Lung (tissue), 16 donors: ENCODE measurements around the gene ONECUT3. TPM values are rescaled to one million over a fixed set of nuclear protein-coding genes. Genes with fewer than 3 reads are reported as not detected.
"Not testable (repeated sequence)": the region's sequence is repeated elsewhere in the genome, so short reads cannot be mapped to it uniquely, and the experiment has no call there.

Experiments used
- ATAC-seq: fragments of 200-7000 bp; cut with Tn5 transposase; one replicate; pipeline ENCODE4 v1.9.1; 2020; ENCODE audit warnings: moderate number of reproducible peaks; ENCODE audit not compliant: insufficient read depth, low FRiP score
- DNase-seq, 3 donors: peaks; one replicate each; pipeline ENCODE4 v3.0.0-alpha.2; 2013 to 2017
- H3K27ac ChIP-seq, 2 donors: one replicate each; pipeline ENCODE4 v1.5.1; 2013; ENCODE audit warnings: mild to moderate bottlenecking in 2 of 2, moderate library complexity in 2 of 2, control low read depth in 1 of 2, inconsistent platforms in 1 of 2, low read depth in 1 of 2, low read length in 1 of 2
- H3K27me3 ChIP-seq, 3 donors: one replicate each; pipeline ENCODE4 v1.5.1; 2013; ENCODE audit warnings: low read length in 2 of 3; ENCODE audit not compliant: control insufficient read depth in 3 of 3, insufficient read depth in 3 of 3
- H3K36me3 ChIP-seq, 4 donors: one replicate each; pipeline ENCODE4 v1.5.1; 2013; ENCODE audit warnings: low read length in 4 of 4, mild to moderate bottlenecking in 1 of 4, moderate library complexity in 1 of 4; ENCODE audit not compliant: control insufficient read depth in 4 of 4, insufficient read depth in 4 of 4
- H3K4me1 ChIP-seq, 5 donors: one replicate each; pipeline ENCODE4 v1.5.1; 2013; ENCODE audit warnings: low read length in 5 of 5, mild to moderate bottlenecking in 2 of 5, moderate library complexity in 1 of 5; ENCODE audit not compliant: control insufficient read depth in 5 of 5, insufficient read depth in 5 of 5
- H3K4me3 ChIP-seq: one replicate; pipeline ENCODE4 v1.5.1; 2013; ENCODE audit warnings: mild to moderate bottlenecking, control low read depth, moderate library complexity
- H3K9ac ChIP-seq, 2 donors: one replicate each; pipeline ENCODE4 v1.5.1; 2013; ENCODE audit warnings: low read length in 2 of 2, control low read depth in 1 of 2; ENCODE audit not compliant: insufficient read depth in 1 of 2
- H3K9me3 ChIP-seq, 4 donors: one replicate each; pipeline ENCODE4 v1.5.1; 2013; ENCODE audit warnings: low read length in 3 of 4, mild to moderate bottlenecking in 1 of 4, moderate library complexity in 1 of 4; ENCODE audit not compliant: control insufficient read depth in 4 of 4, insufficient read depth in 3 of 4
- CTCF ChIP-seq: IDR thresholded peaks from 2 replicates; pipeline ENCODE4 v1.5.1; 2012; ENCODE audit warnings: mild to moderate bottlenecking; ENCODE audit errors: control extremely low read depth, extremely low read depth
- WGBS, 2 donors: extraction: QIAGEN DNeasy Blood & Tissue Kit; methylation state at CpG; one replicate each; pipeline ENCODE4 v1.1.7; 2013; 5-methylcytosine and 5-hydroxymethylcytosine counted together
- long read RNA-seq, 5 donors: transcript quantifications; one replicate each; lab custom pipeline, GENCODE V29; 2026
- polyA plus RNA-seq, 2 donors: library from polyadenylated mRNA; stranded (reverse); fragments of 200-250 nt; gene quantifications; one replicate each; pipeline ENCODE4 v1.2.1, GENCODE V29; 2013
- total RNA-seq, 2 donors: library from RNA; depleted of rRNA in 1 of 2; stranded (reverse); fragments of >200 nt in 1 of 2; gene quantifications; one replicate each; pipeline ENCODE4 v1.2.1, GENCODE V29; 2014 to 2021
- donor health status: control.
- donor health status: control.
- donor health status: Bipolar disorder and iron deficiency.
- donor health status: healthy.
- donor health status: DM: yes; HTN: yes; CAD: no.

Gene ONECUT3
- total RNA-seq: not detected
- polyA plus RNA-seq: not detected
- long read RNA-seq, donor 1: 0 reads
- long read RNA-seq, donor 2: 0 reads
- long read RNA-seq, donor 3: 0 reads
- long read RNA-seq, donor 4: 0 reads
- long read RNA-seq, donor 5: 0 reads

GRCh38 chr19:1752757-1753728 is at the start of gene ONECUT3:
ONECUT3 (plus strand) TSS chr19:1753506; CDS start chr19:1753663, 157 bp downstream.
- Histone ChIP-seq H3K4me3 (no peak within 1 kb of the TSS), H3K4me1 (peaks cover 0 to 28% (median 0%) of the 10 kb centered on the region in 5 donors), H3K27me3 (peaks cover 54 to 74% (median 67%) of the 10 kb centered on the region in 3 donors), H3K9ac (no peak within 1 kb of the TSS), H3K36me3 (no peaks in the 10 kb centered on the region), H3K27ac (no peak within 1 kb of the TSS), H3K9me3 (peaks cover 0 to 9% (median 0%) of the 10 kb centered on the region in 4 donors)
- DNase-seq (no peak), ATAC-seq (no peak)
- TF ChIP-seq CTCF: no peak
- 3% methylated on average over 53 to 77 of the region's 77 CpGs for WGBS, 2 donors

- Histone ChIP-seq H3K9me3 (peaks cover 0 to 18% (median 0%) of the 10 kb centered on the region in 4 donors), H3K4me1 (no peaks in the 10 kb centered on the region), H3K4me3 (no peak overlapping the region), H3K27me3 (peaks cover 10 to 24% (median 14%) of the 10 kb centered on the region in 3 donors), H3K9ac (no peak overlapping the region), H3K27ac (no peak overlapping the region), H3K36me3 (no peaks in the 10 kb centered on the region)
- TF ChIP-seq CTCF: no peak
- WGBS, 2 donors: 88 to 94% methylated on average over 6 of the region's 6 CpGs
- DNase-seq (no peak), ATAC-seq (no peak)
Observed at GRCh38 chr19:1704339-1704738, 49.0 kb upstream of the ONECUT3 start.

- no peak overlapping the region for H3K27ac ChIP-seq
- ATAC-seq: no peak
- H3K9me3 ChIP-seq: peaks cover 0 to 12% (median 0%) of the 10 kb centered on the region in 4 donors
- no peak overlapping the region for H3K4me3 ChIP-seq
- H3K4me1 ChIP-seq: no peaks in the 10 kb centered on the region
- DNase-seq: no peak
- TF ChIP-seq CTCF: no peak
- H3K36me3 ChIP-seq: no peaks in the 10 kb centered on the region
- H3K9ac ChIP-seq: no peak overlapping the region
- H3K27me3 ChIP-seq: peaks cover 0 to 16% (median 9%) of the 10 kb centered on the region in 3 donors
- WGBS, 2 donors: 78 to 81% methylated on average over 2 of the region's 2 CpGs
Observed at GRCh38 chr19:1705367-1705766, 47.9 kb upstream of the ONECUT3 start.

GRCh38 chr19:1706646-1707045 is 46.7 kb upstream of the ONECUT3 start:
- WGBS, 2 donors: 84 to 89% methylated on average over 14 of the region's 14 CpGs
- DNase-seq, H3K9me3 ChIP-seq, ATAC-seq, H3K27ac ChIP-seq, H3K4me1 ChIP-seq, H3K9ac ChIP-seq, H3K36me3 ChIP-seq, H3K27me3 ChIP-seq, H3K4me3 ChIP-seq: not testable (repeated sequence)
